GM23338 (cell line): ENCODE results near the gene RYR2.

Experiments
- CREB1 ChIP-seq: fragments of 250-450 bp; sonication (Bioruptor Pico); IDR thresholded peaks from 2 replicates; pipeline ENCODE4 v1.5.0; 2020; ENCODE audit warnings: low read depth, mild to moderate bottlenecking, moderate library complexity
- CTCF ChIP-seq, 2 experiments: fragments of 200-600 bp in 1 of 2; sonication (generic) in 1 of 2; conservative IDR thresholded peaks; 2 replicates each; pipeline versions ENCODE4 v1.5.1 to v1.6.1; 2016 to 2017; ENCODE audit warnings: antibody characterized with exemption in 2 of 2, low read depth in 2 of 2, mild to moderate bottlenecking in 2 of 2, moderate library complexity in 1 of 2
- ETS1 ChIP-seq: IDR thresholded peaks from 2 replicates; pipeline ENCODE4 v1.6.1; 2016; ENCODE audit warnings: antibody characterized with exemption
- EZH2 ChIP-seq: fragments of 200-600 bp; sonication (generic); IDR thresholded peaks from one replicate; pipeline ENCODE4 v1.8.0; 2017; ENCODE audit warnings: antibody characterized with exemption, mild to moderate bottlenecking, low read depth; ENCODE audit not compliant: unreplicated experiment
- EZH2phosphoT487 ChIP-seq: fragments of 200-600 bp; sonication (generic); IDR thresholded peaks from one replicate; pipeline ENCODE4 v1.8.1; 2018; ENCODE audit warnings: antibody characterized with exemption; ENCODE audit not compliant: unreplicated experiment
- JUNB ChIP-seq: IDR thresholded peaks from one replicate; pipeline ENCODE4 v1.6.1; 2016; ENCODE audit warnings: antibody characterized with exemption; ENCODE audit not compliant: unreplicated experiment
- POLR2AphosphoS5 ChIP-seq: IDR thresholded peaks from 2 replicates; pipeline ENCODE4 v1.6.1; 2016; ENCODE audit warnings: antibody characterized with exemption, low read depth
- REST ChIP-seq: IDR thresholded peaks from one replicate; pipeline ENCODE4 v1.6.1; 2018; ENCODE audit warnings: antibody characterized with exemption; ENCODE audit not compliant: unreplicated experiment
- ZNF114 ChIP-seq: fragments of 250-450 bp; sonication (Bioruptor Pico); IDR thresholded peaks from 2 replicates; pipeline ENCODE4 v1.5.0; 2020; ENCODE audit warnings: mild to moderate bottlenecking, moderate library complexity
- ZNF331 ChIP-seq: fragments of 250-450 bp; sonication (Bioruptor Pico); IDR thresholded peaks from 2 replicates; pipeline ENCODE4 v1.5.0; 2020; ENCODE audit warnings: low read depth, mild to moderate bottlenecking, moderate library complexity
- ZNF462 ChIP-seq: fragments of 250-450 bp; sonication (Bioruptor Pico); IDR thresholded peaks from 2 replicates; pipeline ENCODE4 v1.5.0; 2020; ENCODE audit warnings: mild to moderate bottlenecking, moderate library complexity

- no peak for TF ChIP-seq EZH2phosphoT487
- no peak for TF ChIP-seq CTCF (conservative IDR thresholded peaks at IDR 0.05; ENCODE audit: low read depth in 2 of 2)
- no peak for TF ChIP-seq POLR2AphosphoS5
- TF ChIP-seq EZH2: no peak
- TF ChIP-seq REST: no peak
- no peak for TF ChIP-seq ZNF114 (CRISPR knock-in tag)
- no peak for TF ChIP-seq ETS1
- no peak for TF ChIP-seq CREB1
- TF ChIP-seq ZNF331 (CRISPR knock-in tag): no peak
- no peak for TF ChIP-seq JUNB
- TF ChIP-seq ZNF462: no peak
Observed at GRCh38 chr1:237229333-237229732, 187.3 kb downstream of the RYR2 start.
